Mammary epithelial cell (primary cell): ENCODE data around the gene PURA.

ENCODE experiments used
- EZH2 ChIP-seq: IDR thresholded peaks from 2 replicates; pipeline ENCODE4 v1.6.1; 2012; ENCODE audit warnings: low read length, inconsistent platforms, borderline replicate concordance
- TF ChIP-seq, protein P1 (sequence below), 2 donors: IDR thresholded peaks in 1 of 2; conservative IDR thresholded peaks in 1 of 2; 2 replicates each; pipeline ENCODE4 v1.5.1; 2011 to 2012; ENCODE audit warnings: inconsistent platforms in 2 of 2, low read length in 2 of 2, mild to moderate bottlenecking in 2 of 2, control low read depth in 1 of 2, low read depth in 1 of 2; ENCODE audit not compliant: insufficient read depth in 1 of 2; ENCODE audit errors: extremely low read depth in 1 of 2

DNA sequence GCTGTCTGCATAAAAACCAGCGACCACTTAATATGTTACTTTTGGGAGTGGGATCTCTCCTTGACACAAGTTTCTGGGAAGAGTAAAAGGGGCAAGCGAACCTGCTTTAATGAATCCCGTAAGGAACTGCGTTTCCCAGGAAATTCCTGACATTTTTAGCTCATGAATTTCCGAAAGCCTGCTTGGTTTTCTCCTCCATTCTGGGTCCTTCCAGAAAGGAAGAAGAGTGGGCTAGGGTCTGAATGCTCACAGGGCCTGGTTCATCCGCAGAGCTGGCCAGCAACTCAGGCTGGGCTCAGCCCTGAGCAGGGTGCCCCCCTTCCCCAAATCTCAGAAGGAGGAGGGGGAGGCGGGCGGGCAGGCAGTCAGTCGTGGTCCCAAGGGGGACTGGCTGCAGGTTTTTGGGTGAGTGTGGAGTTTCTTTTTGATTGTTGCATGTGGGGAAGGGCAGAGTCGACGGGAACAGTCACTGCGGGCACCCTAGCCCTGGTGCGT is 1.2 kb upstream of the PURA start:
- TF ChIP-seq, protein P1, sequence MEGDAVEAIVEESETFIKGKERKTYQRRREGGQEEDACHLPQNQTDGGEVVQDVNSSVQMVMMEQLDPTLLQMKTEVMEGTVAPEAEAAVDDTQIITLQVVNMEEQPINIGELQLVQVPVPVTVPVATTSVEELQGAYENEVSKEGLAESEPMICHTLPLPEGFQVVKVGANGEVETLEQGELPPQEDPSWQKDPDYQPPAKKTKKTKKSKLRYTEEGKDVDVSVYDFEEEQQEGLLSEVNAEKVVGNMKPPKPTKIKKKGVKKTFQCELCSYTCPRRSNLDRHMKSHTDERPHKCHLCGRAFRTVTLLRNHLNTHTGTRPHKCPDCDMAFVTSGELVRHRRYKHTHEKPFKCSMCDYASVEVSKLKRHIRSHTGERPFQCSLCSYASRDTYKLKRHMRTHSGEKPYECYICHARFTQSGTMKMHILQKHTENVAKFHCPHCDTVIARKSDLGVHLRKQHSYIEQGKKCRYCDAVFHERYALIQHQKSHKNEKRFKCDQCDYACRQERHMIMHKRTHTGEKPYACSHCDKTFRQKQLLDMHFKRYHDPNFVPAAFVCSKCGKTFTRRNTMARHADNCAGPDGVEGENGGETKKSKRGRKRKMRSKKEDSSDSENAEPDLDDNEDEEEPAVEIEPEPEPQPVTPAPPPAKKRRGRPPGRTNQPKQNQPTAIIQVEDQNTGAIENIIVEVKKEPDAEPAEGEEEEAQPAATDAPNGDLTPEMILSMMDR (conservative IDR thresholded peaks at IDR 0.05 in 1 of 2, IDR thresholded peaks at IDR 0.05 in 1 of 2; ENCODE audit: extremely low read depth in 1 of 2, insufficient read depth in 1 of 2, low read depth in 1 of 2, low read length in 2 of 2): no peak
- no peak for TF ChIP-seq EZH2
